ENCODE results near the gene SRSF11. TPM values are rescaled to one million over a fixed set of nuclear protein-coding genes. Genes with fewer than 3 reads are reported as not detected.

Gene SRSF11
- total and polyA plus RNA-seq, 9 donors, result 113 to 195 (median 150) TPM

GRCh38 chr1:70210820-70211219 lies 10.4 kb upstream of the SRSF11 start:
- no peaks in the 10 kb centered on the region for H3K27me3 ChIP-seq
- no peaks in the 10 kb centered on the region for H3K9me3 ChIP-seq
- 63 to 80% (median 78%) methylated on average over 1 of the region's 1 CpG for WGBS, 3 donors
- no peak overlapping the region for H3K4me3 ChIP-seq
- intact Hi-C loops (cut with DNase I), result no loop called here
- H3K27ac ChIP-seq, result no peak overlapping the region
- peaks cover 10% of the 10 kb centered on the region for H3K4me1 ChIP-seq (ENCODE audit: insufficient read depth)
- no peaks in the 10 kb centered on the region for H3K36me3 ChIP-seq
- no peak for DNase-seq
- no peak for TF ChIP-seq EP300 (IDR thresholded peaks at IDR 0.05)
- no peak for TF ChIP-seq POLR2A (IDR thresholded peaks at IDR 0.05)
- no peak for TF ChIP-seq CTCF (IDR thresholded peaks at IDR 0.05)

- DNase-seq, result no peak
- H3K4me3 ChIP-seq, result no peak overlapping the region
- intact Hi-C loops (cut with DNase I), result no loop called here
- no peaks in the 10 kb centered on the region for H3K27me3 ChIP-seq
- peaks cover 10% of the 10 kb centered on the region for H3K4me1 ChIP-seq (ENCODE audit: insufficient read depth)
- H3K36me3 ChIP-seq, result no peaks in the 10 kb centered on the region
- H3K9me3 ChIP-seq, result no peaks in the 10 kb centered on the region
- TF ChIP-seq POLR2A (IDR thresholded peaks at IDR 0.05) (no peak), EP300 (IDR thresholded peaks at IDR 0.05) (no peak), CTCF (IDR thresholded peaks at IDR 0.05) (no peak)
- H3K27ac ChIP-seq, result no peak overlapping the region
These were observed 9.6 kb upstream of the SRSF11 start for GRCh38 chr1:70211541-70211940.

GRCh38 chr1:70220015-70220414 lies 1.2 kb upstream of the SRSF11 start:
- H3K36me3 ChIP-seq, result no peaks in the 10 kb centered on the region
- no peaks in the 10 kb centered on the region for H3K27me3 ChIP-seq
- DNase-seq, result no peak
- H3K27ac ChIP-seq, result no peak overlapping the region
- peaks cover 4% of the 10 kb centered on the region for H3K4me1 ChIP-seq (ENCODE audit: insufficient read depth)
- no peaks in the 10 kb centered on the region for H3K9me3 ChIP-seq
- WGBS, 3 donors, result 83 to 93% (median 89%) methylated on average over 2 of the region's 2 CpGs
- no peak overlapping the region for H3K4me3 ChIP-seq
- TF ChIP-seq CTCF (IDR thresholded peaks at IDR 0.05) (no peak), POLR2A (IDR thresholded peaks at IDR 0.05) (no peak), EP300 (IDR thresholded peaks at IDR 0.05) (no peak)
- intact Hi-C loops (cut with DNase I), result no loop called here

- DNase-seq, result no peak
- H3K36me3 ChIP-seq, result no peaks in the 10 kb centered on the region
- WGBS, 3 donors, result 48 to 53% (median 49%) methylated on average over 17 of the region's 17 CpGs
- peak overlapping the region; percentile 55 for H3K4me3 ChIP-seq
- H3K9me3 ChIP-seq, result no peaks in the 10 kb centered on the region
- peaks cover 7% of the 10 kb centered on the region for H3K4me1 ChIP-seq (ENCODE audit: insufficient read depth)
- intact Hi-C loops (cut with DNase I), result no loop called here
- no peaks in the 10 kb centered on the region for H3K27me3 ChIP-seq
- TF ChIP-seq EP300 (IDR thresholded peaks at IDR 0.05) (no peak), POLR2A (IDR thresholded peaks at IDR 0.05) (no peak), CTCF (IDR thresholded peaks at IDR 0.05) (no peak)
- peak overlapping the region in 1 of 2 donors; percentile 98 for H3K27ac ChIP-seq
These were observed 503 bp upstream of the SRSF11 start for GRCh38 chr1:70220517-70221237.
